HepG2 (cell line): ENCODE measurements around the gene CLDN7. TPM values are rescaled to one million over a fixed set of nuclear protein-coding genes. Genes with fewer than 3 reads are reported as not detected.

Source experiments
- ESRRA ChIP-seq: sonication (generic); formaldehyde crosslinking; IDR thresholded peaks from 2 replicates; pipeline ENCODE4 v1.5.1; 2020; ENCODE audit warnings: mild to moderate bottlenecking, low read depth, missing genetic modification reagents
- MEIS1 ChIP-seq: sonication (generic); formaldehyde crosslinking; IDR thresholded peaks from 2 replicates; pipeline ENCODE4 v1.9.0; 2021; ENCODE audit warnings: mild to moderate bottlenecking, missing genetic modification reagents, moderate library complexity, borderline replicate concordance
- MIER3 ChIP-seq: IDR thresholded peaks from 2 replicates; pipeline ENCODE4 v1.6.1; 2016; ENCODE audit warnings: missing compliant biosample characterization, borderline replicate concordance
- MTERF4 ChIP-seq: sonication (generic); formaldehyde crosslinking; IDR thresholded peaks from 2 replicates; pipeline ENCODE4 v1.8.0; 2023; ENCODE audit warnings: mild to moderate bottlenecking, missing genetic modification reagents
- MTF2 ChIP-seq: sonication (generic); formaldehyde crosslinking; IDR thresholded peaks from 2 replicates; pipeline ENCODE4 v1.5.0; 2020; ENCODE audit warnings: missing genetic modification reagents, borderline replicate concordance
- NFKBIZ ChIP-seq: IDR thresholded peaks from 2 replicates; pipeline ENCODE4 v1.6.1; 2018; ENCODE audit warnings: missing genetic modification reagents, missing compliant biosample characterization
- PCBP2 ChIP-seq: fragments of 200-400 bp; formaldehyde crosslinking; optimal IDR thresholded peaks from 2 replicates; pipeline ENCODE3; 2018; ENCODE audit warnings: low read length, low read depth; ENCODE audit not compliant: poor library complexity, severe bottlenecking
- SIX4 ChIP-seq: sonication (generic); formaldehyde crosslinking; IDR thresholded peaks from 2 replicates; pipeline ENCODE4 v1.4.0; 2020; ENCODE audit warnings: missing genetic modification reagents
- TAF15 ChIP-seq: fragments of 200-400 bp; formaldehyde crosslinking; IDR thresholded peaks from one replicate; pipeline ENCODE4 v1.6.1; 2018; ENCODE audit warnings: mild to moderate bottlenecking, low read depth, low read length; ENCODE audit not compliant: poor library complexity, severe bottlenecking
- TBL1XR1 ChIP-seq: fragments of 150-350 bp; IDR thresholded peaks from 2 replicates; pipeline ENCODE4 v1.6.1; 2014; ENCODE audit warnings: borderline replicate concordance, low read length; ENCODE audit not compliant: partially characterized antibody
- U2AF2 ChIP-seq: fragments of 200-400 bp; formaldehyde crosslinking; IDR thresholded peaks from 2 replicates; pipeline ENCODE4 v1.6.1; 2017; ENCODE audit warnings: low read depth, mild to moderate bottlenecking, low read length
- ZFP91 ChIP-seq: sonication (generic); formaldehyde crosslinking; IDR thresholded peaks from 2 replicates; pipeline ENCODE4 v1.9.0; 2022; ENCODE audit warnings: missing genetic modification reagents, mild to moderate bottlenecking, borderline replicate concordance
- ZNF275 ChIP-seq: sonication (generic); formaldehyde crosslinking; IDR thresholded peaks from 2 replicates; pipeline ENCODE4 v1.8.0; 2022; ENCODE audit warnings: missing genetic modification reagents, mild to moderate bottlenecking, inconsistent platforms, borderline replicate concordance
- ZNF30 ChIP-seq: sonication (generic); formaldehyde crosslinking; IDR thresholded peaks from 2 replicates; pipeline ENCODE4 v1.5.0; 2020; ENCODE audit warnings: mild to moderate bottlenecking, missing genetic modification reagents
- ZNF569 ChIP-seq: sonication (generic); formaldehyde crosslinking; IDR thresholded peaks from 2 replicates; pipeline ENCODE4 v1.5.0; 2020; ENCODE audit warnings: mild to moderate bottlenecking, missing genetic modification reagents, moderate library complexity, borderline replicate concordance
- ZNF674 ChIP-seq: sonication (generic); formaldehyde crosslinking; IDR thresholded peaks from 2 replicates; pipeline ENCODE4 v1.5.0; 2020; ENCODE audit warnings: low read depth, mild to moderate bottlenecking, missing genetic modification reagents
- ZNF724P ChIP-seq: sonication (generic); formaldehyde crosslinking; IDR thresholded peaks from 2 replicates; pipeline ENCODE4 v1.8.0; 2022; ENCODE audit warnings: missing genetic modification reagents, borderline replicate concordance
- polyA plus RNA-seq, 8 experiments: library from polyadenylated mRNA; depleted of rRNA in 3 of 8; stranded (reverse) in 7 of 8; unstranded in 1 of 8; fragments of >200 nt; fragmentation: Illumina TruSeq in 4 of 8; extraction: Trizol in 4 of 8; gene quantifications; 2 replicates each; pipeline versions ENCODE4 v1.2.1 to v1.2.3, GENCODE V29; 2011 to 2016; ENCODE audit warnings: low read depth in 4 of 8, missing spikeins in 1 of 8, mixed read lengths in 1 of 8; ENCODE audit not compliant: insufficient read depth in 1 of 8
- total RNA-seq, 5 experiments: library from RNA; depleted of rRNA; stranded (reverse); fragments of >200 nt; fragmentation: Illumina TruSeq; extraction: Trizol; gene quantifications; 2 replicates each; pipeline ENCODE4 v1.2.3, GENCODE V29; 2016; ENCODE audit warnings: low read depth in 1 of 5
- TF ChIP-seq, protein P1 (sequence below): sonication (generic); formaldehyde crosslinking; IDR thresholded peaks from 2 replicates; pipeline ENCODE4 v1.4.0; 2020; ENCODE audit warnings: missing genetic modification reagents
- TF ChIP-seq, protein P2 (sequence below): sonication (generic); formaldehyde crosslinking; IDR thresholded peaks from 2 replicates; pipeline ENCODE4 v1.5.1; 2020; ENCODE audit warnings: missing genetic modification reagents, mild to moderate bottlenecking, borderline replicate concordance

CLDN7 gene
- total and polyA plus RNA-seq, 2 of the 13 experiments (the other 11 are each of a cell fraction or from before 2014, with no cell fraction given), result not detected

- TF ChIP-seq, protein P1, sequence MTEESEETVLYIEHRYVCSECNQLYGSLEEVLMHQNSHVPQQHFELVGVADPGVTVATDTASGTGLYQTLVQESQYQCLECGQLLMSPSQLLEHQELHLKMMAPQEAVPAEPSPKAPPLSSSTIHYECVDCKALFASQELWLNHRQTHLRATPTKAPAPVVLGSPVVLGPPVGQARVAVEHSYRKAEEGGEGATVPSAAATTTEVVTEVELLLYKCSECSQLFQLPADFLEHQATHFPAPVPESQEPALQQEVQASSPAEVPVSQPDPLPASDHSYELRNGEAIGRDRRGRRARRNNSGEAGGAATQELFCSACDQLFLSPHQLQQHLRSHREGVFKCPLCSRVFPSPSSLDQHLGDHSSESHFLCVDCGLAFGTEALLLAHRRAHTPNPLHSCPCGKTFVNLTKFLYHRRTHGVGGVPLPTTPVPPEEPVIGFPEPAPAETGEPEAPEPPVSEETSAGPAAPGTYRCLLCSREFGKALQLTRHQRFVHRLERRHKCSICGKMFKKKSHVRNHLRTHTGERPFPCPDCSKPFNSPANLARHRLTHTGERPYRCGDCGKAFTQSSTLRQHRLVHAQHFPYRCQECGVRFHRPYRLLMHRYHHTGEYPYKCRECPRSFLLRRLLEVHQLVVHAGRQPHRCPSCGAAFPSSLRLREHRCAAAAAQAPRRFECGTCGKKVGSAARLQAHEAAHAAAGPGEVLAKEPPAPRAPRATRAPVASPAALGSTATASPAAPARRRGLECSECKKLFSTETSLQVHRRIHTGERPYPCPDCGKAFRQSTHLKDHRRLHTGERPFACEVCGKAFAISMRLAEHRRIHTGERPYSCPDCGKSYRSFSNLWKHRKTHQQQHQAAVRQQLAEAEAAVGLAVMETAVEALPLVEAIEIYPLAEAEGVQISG (CRISPR knock-in tag), result peak; percentile 44
- TF ChIP-seq ZNF569 (CRISPR knock-in tag) (peak; percentile 10; the same call in 1 of the 2 replicates), ZFP91 (peak; percentile 76; the same call in 1 of the 2 replicates), ZNF674 (0 out of 2 replicates have a peak, but pooled peaks have one; percentile 43), PCBP2 (no peak), MEIS1 (CRISPR knock-in tag) (0 out of 2 replicates have a peak, but pooled peaks have one; percentile 8), TBL1XR1 (no peak), TAF15 (peak; percentile 74), SIX4 (no peak), NFKBIZ (no peak), ZNF30 (CRISPR knock-in tag) (no peak), U2AF2 (peak; percentile 71; the same call in 1 of the 2 replicates), MIER3 (CRISPR knock-in tag) (no peak), ESRRA (CRISPR knock-in tag) (peak; percentile 46; the same call in 1 of the 2 replicates), ZNF275 (no peak), ZNF724P (CRISPR knock-in tag) (peak; percentile 88; the same call in 1 of the 2 replicates), MTF2 (CRISPR knock-in tag) (no peak), MTERF4 (CRISPR knock-in tag) (peak; percentile 92)
- TF ChIP-seq, protein P2, sequence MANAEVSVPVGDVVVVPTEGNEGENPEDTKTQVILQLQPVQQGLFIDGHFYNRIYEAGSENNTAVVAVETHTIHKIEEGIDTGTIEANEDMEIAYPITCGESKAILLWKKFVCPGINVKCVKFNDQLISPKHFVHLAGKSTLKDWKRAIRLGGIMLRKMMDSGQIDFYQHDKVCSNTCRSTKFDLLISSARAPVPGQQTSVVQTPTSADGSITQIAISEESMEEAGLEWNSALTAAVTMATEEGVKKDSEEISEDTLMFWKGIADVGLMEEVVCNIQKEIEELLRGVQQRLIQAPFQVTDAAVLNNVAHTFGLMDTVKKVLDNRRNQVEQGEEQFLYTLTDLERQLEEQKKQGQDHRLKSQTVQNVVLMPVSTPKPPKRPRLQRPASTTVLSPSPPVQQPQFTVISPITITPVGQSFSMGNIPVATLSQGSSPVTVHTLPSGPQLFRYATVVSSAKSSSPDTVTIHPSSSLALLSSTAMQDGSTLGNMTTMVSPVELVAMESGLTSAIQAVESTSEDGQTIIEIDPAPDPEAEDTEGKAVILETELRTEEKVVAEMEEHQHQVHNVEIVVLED (CRISPR knock-in tag), result peak; percentile 34
These were observed 20.2 kb downstream of the CLDN7 start, which contains the start of gene GABARAP (continued) for GRCh38 chr17:7241783-7242716.
